Esophagus squamous epithelium (tissue), 5 donors: ENCODE results near the gene TTYH2. TPM values are rescaled to one million over a fixed set of nuclear protein-coding genes. Genes with fewer than 3 reads are reported as not detected.

Experiments used
- DNase-seq: peaks from one replicate; lab custom pipeline; 2025; lab: John Stamatoyannopoulos, UW
- H3K27ac ChIP-seq, 4 donors: fragments of 200-600 bp; sonication (generic); one replicate each; pipeline ENCODE4 v1.5.1; 2016 to 2019; ENCODE audit warnings: mild to moderate bottlenecking in 1 of 4
- H3K27me3 ChIP-seq, 4 donors: fragments of 200-600 bp; sonication (generic); 1 replicate in 3 of 4; 2 replicates in 1 of 4; pipeline versions ENCODE4 v1.5.1 to v1.6.0; 2017 to 2021; ENCODE audit warnings: antibody characterized with exemption in 1 of 4
- H3K36me3 ChIP-seq, 3 donors: fragments of 200-600 bp; sonication (generic); one replicate each; pipeline ENCODE4 v1.5.1; 2016 to 2019
- H3K4me1 ChIP-seq, 3 donors: fragments of 200-600 bp; sonication (generic); one replicate each; pipeline ENCODE4 v1.5.1; 2017 to 2019
- H3K4me3 ChIP-seq, 4 donors: fragments of 200-600 bp; sonication (generic); 1 replicate in 3 of 4; 2 replicates in 1 of 4; pipeline ENCODE4 v1.5.1; 2016 to 2019; ENCODE audit warnings: mild to moderate bottlenecking in 2 of 4, moderate library complexity in 1 of 4
- H3K9me3 ChIP-seq, 3 donors: fragments of 200-600 bp; sonication (generic); one replicate each; pipeline ENCODE4 v1.5.1; 2016 to 2019
- CTCF ChIP-seq, 6 experiments: fragments of 450-650 bp in 4 of 6; fragments of 200-600 bp in 2 of 6; sonication (generic) in 2 of 6; IDR thresholded peaks; one replicate each; pipeline ENCODE4 v1.5.1; 2016 to 2019; ENCODE audit warnings: antibody characterized with exemption in 6 of 6, mild to moderate bottlenecking in 4 of 6, moderate library complexity in 4 of 6
- POLR2A ChIP-seq, 4 donors: fragments of 450-650 bp; IDR thresholded peaks; one replicate each; pipeline ENCODE4 v1.6.1; 2017; ENCODE audit warnings: antibody characterized with exemption in 4 of 4, mild to moderate bottlenecking in 4 of 4, moderate library complexity in 3 of 4
- WGBS, 2 donors: methylation state at CpG; one replicate each; pipeline ENCODE4 v1.1.5; 2018; 5-methylcytosine and 5-hydroxymethylcytosine counted together
- intact Hi-C: fragments of 100-400 bp; cut with DNase I; formaldehyde crosslinking; loops from one replicate; pipeline ENCODE4 v1.15.0; 2022
- total RNA-seq, 4 donors: library from RNA; depleted of rRNA; stranded (reverse); fragments of >200 nt; gene quantifications; one replicate each; pipeline ENCODE4 v1.1.0, GENCODE V29; 2016
- donor health status: DM: yes; HTN: yes; CAD: no.

Gene TTYH2
- total RNA-seq, 4 donors from 2014 or later = 0.35 to 6.7 (median 1.8) TPM

GRCh38 chr17:74296548-74296936 lies 83.2 kb downstream of the TTYH2 start:
- Histone ChIP-seq H3K27me3 (peaks cover 0 to 35% (median 0%) of the 10 kb centered on the region in 4 donors), H3K27ac (no peak overlapping the region), H3K4me1 (peaks cover 0 to 18% (median 0%) of the 10 kb centered on the region in 3 donors), H3K4me3 (no peak overlapping the region), H3K36me3 (no peaks in the 10 kb centered on the region), H3K9me3 (no peaks in the 10 kb centered on the region)
- TF ChIP-seq POLR2A (IDR thresholded peaks at IDR 0.05) = no peak
- TF ChIP-seq CTCF (IDR thresholded peaks at IDR 0.05) = peak in 5 of 6 experiments; percentile 26 to 43 (median 40)
- intact Hi-C loops = loop anchor here (10.0 kb wide), 1 partner anchor 82 kb away; the partner anchor contains the start of gene TTYH2
- 11 to 16% methylated on average over 5 of the region's 5 CpGs for WGBS, 2 donors
- DNase-seq = no peak

- WGBS, 2 donors = 46 to 54% methylated on average over 1 to 4 of the region's 4 CpGs
- Histone ChIP-seq H3K9me3 (no peaks in the 10 kb centered on the region), H3K4me1 (peaks cover 0 to 18% (median 0%) of the 10 kb centered on the region in 3 donors), H3K27ac (no peak overlapping the region), H3K4me3 (no peak overlapping the region), H3K36me3 (no peaks in the 10 kb centered on the region), H3K27me3 (peaks cover 0 to 35% (median 0%) of the 10 kb centered on the region in 4 donors)
- DNase-seq = no peak
- TF ChIP-seq CTCF (IDR thresholded peaks at IDR 0.05) = no peak
- TF ChIP-seq POLR2A (IDR thresholded peaks at IDR 0.05) = no peak
- intact Hi-C loops = loop anchor here (10.0 kb wide), 1 partner anchor 83 kb away; the partner anchor contains the start of gene TTYH2
Measured at GRCh38 chr17:74297941-74298340, 84.6 kb downstream of the TTYH2 start.

GRCh38 chr17:74298778-74299177 lies 85.4 kb downstream of the TTYH2 start:
- intact Hi-C loops = loop anchor here (10.0 kb wide), 1 partner anchor 84 kb away; the partner anchor contains the start of gene TTYH2
- no peaks in the 10 kb centered on the region for H3K9me3 ChIP-seq
- H3K27ac ChIP-seq = no peak overlapping the region
- no peak overlapping the region for H3K4me3 ChIP-seq
- WGBS, 2 donors = 57 to 62% methylated on average over 3 to 6 of the region's 7 CpGs
- peaks cover 0 to 35% (median 0%) of the 10 kb centered on the region in 4 donors for H3K27me3 ChIP-seq
- peaks cover 0 to 18% (median 0%) of the 10 kb centered on the region in 3 donors for H3K4me1 ChIP-seq
- H3K36me3 ChIP-seq = no peaks in the 10 kb centered on the region
- DNase-seq = no peak
- TF ChIP-seq POLR2A (IDR thresholded peaks at IDR 0.05) (no peak), CTCF (IDR thresholded peaks at IDR 0.05) (no peak)

GRCh38 chr17:74299226-74300009 lies 86.0 kb downstream of the TTYH2 start:
- Histone ChIP-seq H3K27ac (no peak overlapping the region), H3K4me1 (peaks cover 0 to 18% (median 0%) of the 10 kb centered on the region in 3 donors), H3K9me3 (no peaks in the 10 kb centered on the region), H3K27me3 (peaks cover 0 to 35% (median 0%) of the 10 kb centered on the region in 4 donors), H3K4me3 (no peak overlapping the region), H3K36me3 (no peaks in the 10 kb centered on the region)
- 84 to 87% methylated on average over 7 to 11 of the region's 11 CpGs for WGBS, 2 donors
- no peak for TF ChIP-seq POLR2A (IDR thresholded peaks at IDR 0.05)
- TF ChIP-seq CTCF (IDR thresholded peaks at IDR 0.05) = no peak
- no peak for DNase-seq
- intact Hi-C loops = loop anchor here (10.0 kb wide), 1 partner anchor 85 kb away; the partner anchor contains the start of gene TTYH2

- intact Hi-C loops = no loop called here
- no peaks in the 10 kb centered on the region for H3K4me1 ChIP-seq
- no peak for TF ChIP-seq POLR2A (IDR thresholded peaks at IDR 0.05)
- no peak for TF ChIP-seq CTCF (IDR thresholded peaks at IDR 0.05)
- no peak overlapping the region for H3K27ac ChIP-seq
- no peak for DNase-seq
- WGBS, 2 donors = 72 to 86% methylated on average over 8 of the region's 8 CpGs
- no peak overlapping the region for H3K4me3 ChIP-seq
- no peaks in the 10 kb centered on the region for H3K9me3 ChIP-seq
- H3K36me3 ChIP-seq = no peaks in the 10 kb centered on the region
- H3K27me3 ChIP-seq = peaks cover 0 to 42% (median 0%) of the 10 kb centered on the region in 4 donors
Measured at GRCh38 chr17:74303305-74303704, 89.9 kb downstream of the TTYH2 start.
